H1 (cell line): ENCODE results near the gene TBC1D9B. TPM values are rescaled to one million over a fixed set of nuclear protein-coding genes. Genes with fewer than 3 reads are reported as not detected.

Experiments
- CTCF ChIA-PET: fragments of 300-600 bp; sonication (Branson Sonifier 250); formaldehyde crosslinking; loops from one replicate; lab custom pipeline; 2021; ENCODE audit not compliant: partially characterized antibody; lab: Charles Lee
- POLR2A ChIA-PET: fragments of 300-600 bp; sonication (Branson Sonifier 250); formaldehyde crosslinking; loops from one replicate; lab custom pipeline; 2021; ENCODE audit warnings: inconsistent platforms; ENCODE audit not compliant: partially characterized antibody; lab: Charles Lee
- DNase-seq, 2 experiments: peaks; one replicate each; pipeline versions ENCODE4 v3.0.0 to v3.0.0-alpha.2; 2010 to 2022; ENCODE audit warnings: low spot score in 2 of 2, low read depth in 1 of 2, mixed read lengths in 1 of 2
- FAIRE-seq: peaks from 2 replicates; lab custom pipeline; 2011; peaks lifted over from hg19 to GRCh38; lab: Jason Lieb, UNC
- H2AFZ ChIP-seq: 2 replicates; pipeline ENCODE4 v1.8.1; 2012; ENCODE audit warnings: low read length, inconsistent platforms
- H2AK5ac ChIP-seq: 2 replicates; pipeline ENCODE4 v1.6.1; 2013; ENCODE audit warnings: low read depth, low read length
- H2BK120ac ChIP-seq: replicated peaks from 2 replicates; pipeline ENCODE3; 2013; ENCODE audit warnings: low read depth, low read length, inconsistent platforms
- H2BK12ac ChIP-seq: 2 replicates; pipeline ENCODE4 v1.6.1; 2013; ENCODE audit warnings: low read depth, low read length
- H2BK15ac ChIP-seq: 2 replicates; pipeline ENCODE4 v1.6.1; 2013; ENCODE audit warnings: low read length
- H2BK20ac ChIP-seq: 2 replicates; pipeline ENCODE4 v1.6.1; 2013; ENCODE audit warnings: low read length
- H2BK5ac ChIP-seq: 2 replicates; pipeline ENCODE4 v1.6.1; 2013; ENCODE audit warnings: low read depth, low read length
- H3K14ac ChIP-seq: 2 replicates; pipeline ENCODE4 v1.6.1; 2013; ENCODE audit warnings: inconsistent platforms; ENCODE audit not compliant: insufficient read length
- H3K18ac ChIP-seq: 2 replicates; pipeline ENCODE4 v1.6.1; 2013; ENCODE audit warnings: low read length; ENCODE audit errors: extremely low read depth
- H3K23ac ChIP-seq: 2 replicates; pipeline ENCODE4 v1.6.1; 2013; ENCODE audit warnings: inconsistent platforms; ENCODE audit not compliant: insufficient read length
- H3K23me2 ChIP-seq: 2 replicates; pipeline ENCODE4 v1.6.1; 2013; ENCODE audit warnings: low read depth, low read length
- H3K27ac ChIP-seq: 2 replicates; pipeline ENCODE4 v1.6.1; 2011; ENCODE audit warnings: low read depth, low read length, inconsistent platforms
- H3K27me3 ChIP-seq, 4 experiments: replicated peaks in 1 of 4; 1 replicate in 1 of 4; 2 replicates in 3 of 4; pipeline versions ENCODE4 v1.6.1 to v1.8.1; 2011 to 2013; ENCODE audit warnings: low read length in 3 of 4, mild to moderate bottlenecking in 3 of 4, inconsistent platforms in 2 of 4, mixed read lengths in 2 of 4, moderate library complexity in 1 of 4; ENCODE audit not compliant: control insufficient read depth in 3 of 4, insufficient read depth in 3 of 4; ENCODE audit errors: extremely low read depth in 1 of 4
- H3K36me3 ChIP-seq, 4 experiments: 2 replicates each; pipeline versions ENCODE4 v1.6.1 to v1.8.1; 2011 to 2013; ENCODE audit warnings: mild to moderate bottlenecking in 4 of 4, low read length in 3 of 4, moderate library complexity in 2 of 4, control low read depth in 1 of 4, inconsistent platforms in 1 of 4; ENCODE audit not compliant: insufficient read depth in 4 of 4, control insufficient read depth in 2 of 4
- H3K4ac ChIP-seq: replicated peaks from 2 replicates; pipeline ENCODE3; 2013; ENCODE audit warnings: low read length, low read depth, mixed read lengths, inconsistent platforms; ENCODE audit not compliant: insufficient read length
- H3K4me1 ChIP-seq, 4 experiments: replicated peaks in 1 of 4; 1 replicate in 1 of 4; 2 replicates in 3 of 4; pipeline versions ENCODE4 v1.6.1 to v1.8.1; 2011 to 2013; ENCODE audit warnings: low read length in 3 of 4, inconsistent platforms in 2 of 4, mixed read lengths in 1 of 4; ENCODE audit not compliant: insufficient read depth in 4 of 4, control insufficient read depth in 3 of 4
- H3K4me2 ChIP-seq, 2 experiments: 2 replicates each; pipeline versions ENCODE4 v1.6.1 to v1.8.1; 2011 to 2013; ENCODE audit warnings: low read depth in 2 of 2, low read length in 2 of 2, control low read depth in 1 of 2, inconsistent platforms in 1 of 2, mild to moderate bottlenecking in 1 of 2; ENCODE audit not compliant: insufficient read depth in 1 of 2
- H3K4me3 ChIP-seq, 4 experiments: fragments of 200-600, 300-600 bp in 1 of 4; sonication (generic), shearing (Covaris generic), sonication (Bioruptor Twin) in 1 of 4; 2 replicates each; pipeline versions ENCODE4 v1.5.1 to v1.8.1; 2011 to 2016; ENCODE audit warnings: low read length in 4 of 4, low read depth in 3 of 4, control low read depth in 2 of 4, inconsistent platforms in 2 of 4, mild to moderate bottlenecking in 2 of 4, mixed read lengths in 1 of 4, moderate library complexity in 1 of 4; ENCODE audit not compliant: insufficient read depth in 2 of 4; ENCODE audit errors: extremely low read depth in 1 of 4
- H3K56ac ChIP-seq: replicated peaks from 2 replicates; pipeline ENCODE3; 2013; ENCODE audit warnings: low read depth, mild to moderate bottlenecking, mixed read lengths, low read length, inconsistent platforms; ENCODE audit not compliant: insufficient read length
- H3K79me1 ChIP-seq: 2 replicates; pipeline ENCODE4 v1.6.1; 2013; ENCODE audit warnings: low read depth, low read length, control low read depth
- H3K79me2 ChIP-seq, 2 experiments: 2 replicates each; pipeline versions ENCODE4 v1.6.1 to v1.8.1; 2012 to 2013; ENCODE audit warnings: low read length in 2 of 2, mild to moderate bottlenecking in 2 of 2, inconsistent platforms in 1 of 2; ENCODE audit not compliant: insufficient read depth in 2 of 2, control insufficient read depth in 1 of 2
- H3K9ac ChIP-seq, 4 experiments: replicated peaks in 1 of 4; 1 replicate in 1 of 4; 2 replicates in 3 of 4; pipeline versions ENCODE4 v1.6.1 to v1.8.1; 2011 to 2013; ENCODE audit warnings: low read depth in 3 of 4, low read length in 3 of 4, control low read depth in 2 of 4, mild to moderate bottlenecking in 2 of 4, moderate library complexity in 2 of 4, inconsistent platforms in 1 of 4; ENCODE audit errors: extremely low read depth in 1 of 4
- H3K9me3 ChIP-seq, 2 experiments: 2 replicates each; pipeline versions ENCODE4 v1.6.1 to v1.8.1; 2012 to 2013; ENCODE audit warnings: mild to moderate bottlenecking in 2 of 2, moderate library complexity in 2 of 2, control low read depth in 1 of 2, inconsistent platforms in 1 of 2, low read depth in 1 of 2, low read length in 1 of 2, mixed read lengths in 1 of 2; ENCODE audit not compliant: insufficient read depth in 2 of 2
- H4K20me1 ChIP-seq, 2 experiments: replicated peaks in 1 of 2; 2 replicates each; pipeline versions ENCODE3 to v1.8.1; 2011 to 2013; ENCODE audit warnings: inconsistent platforms in 2 of 2, low read length in 2 of 2, mild to moderate bottlenecking in 1 of 2; ENCODE audit not compliant: insufficient read depth in 2 of 2, control insufficient read depth in 1 of 2
- H4K5ac ChIP-seq: 2 replicates; pipeline ENCODE4 v1.6.1; 2013; ENCODE audit warnings: low read length, low read depth, mixed read lengths, inconsistent platforms; ENCODE audit not compliant: insufficient read length
- H4K8ac ChIP-seq: 2 replicates; pipeline ENCODE4 v1.8.0; 2013; ENCODE audit warnings: mild to moderate bottlenecking, moderate library complexity, low read length, inconsistent platforms; ENCODE audit not compliant: insufficient read depth; ENCODE audit errors: extremely low read depth
- H4K91ac ChIP-seq: replicated peaks from 2 replicates; pipeline ENCODE3; 2013; ENCODE audit warnings: low read length, mixed read lengths, inconsistent platforms; ENCODE audit not compliant: insufficient read length
- CREB1 ChIP-seq: IDR thresholded peaks from 2 replicates; pipeline ENCODE4 v1.6.1; 2012; ENCODE audit warnings: inconsistent platforms
- NANOG ChIP-seq: IDR thresholded peaks from 2 replicates; pipeline ENCODE4 v1.6.1; 2011; ENCODE audit warnings: low read length, low read depth, mild to moderate bottlenecking, inconsistent platforms; ENCODE audit not compliant: insufficient read depth, poor library complexity, severe bottlenecking
- PHF8 ChIP-seq: fragments of 200-600 bp; sonication (generic); conservative IDR thresholded peaks from 2 replicates; pipeline ENCODE4 v1.7.1; 2012; ENCODE audit warnings: low read depth, mild to moderate bottlenecking, inconsistent platforms, low read length, moderate library complexity
- POLR2A ChIP-seq, 2 experiments: IDR thresholded peaks; 1 replicate in 1 of 2; 2 replicates in 1 of 2; pipeline ENCODE4 v1.6.1; 2011; ENCODE audit warnings: low read depth in 2 of 2, low read length in 2 of 2, mild to moderate bottlenecking in 2 of 2; ENCODE audit errors: control extremely low read depth in 1 of 2
- SP1 ChIP-seq: IDR thresholded peaks from 2 replicates; pipeline ENCODE4 v1.6.1; 2011; ENCODE audit warnings: low read depth, low read length
- USF2 ChIP-seq: IDR thresholded peaks from 2 replicates; pipeline ENCODE4 v1.6.1; 2011; ENCODE audit warnings: low read length, improper control_type of control experiment
- YY1 ChIP-seq: IDR thresholded peaks from 2 replicates; pipeline ENCODE4 v1.6.1; 2011; ENCODE audit warnings: low read depth, mild to moderate bottlenecking, low read length
- WGBS, 2 experiments: shearing (Covaris generic) in 1 of 2; methylation state at CpG; one replicate each; pipeline versions ENCODE4 v1.1.6 to v1.1.7; 2013 to 2015; ENCODE audit warnings: low lambda C conversion rate in 2 of 2, mixed read lengths in 2 of 2, inconsistent platforms in 1 of 2, low coverage in 1 of 2, missing lambda C conversion rate in 1 of 2; ENCODE audit not compliant: insufficient replicate concordance in 2 of 2, insufficient coverage in 1 of 2, insufficient read length in 1 of 2; ENCODE audit errors: extremely low coverage in 1 of 2, missing lambda C conversion rate in 1 of 2; 5-methylcytosine and 5-hydroxymethylcytosine counted together
- polyA plus RNA-seq, 7 experiments: library from polyadenylated mRNA; depleted of rRNA in 3 of 7; stranded (reverse) in 5 of 7; unstranded in 2 of 7; fragments of >200 nt in 5 of 7; fragments of 200-250 nt in 2 of 7; gene quantifications; 1 replicate in 5 of 7; 2 replicates in 1 of 7; 4 replicates in 1 of 7; pipeline versions ENCODE4 v1.2.1 to v1.2.3, GENCODE V29; 2011 to 2013; ENCODE audit warnings: missing spikeins in 2 of 7, mixed read lengths in 2 of 7
- total RNA-seq: library from RNA; stranded (reverse); fragmentation: NEBNext Ultra II Directional; extraction: Animal tissue kit (Norgen Biotek cat#: 25700); gene quantifications from 2 replicates; pipeline ENCODE4 v1.2.1, GENCODE V29; 2021

Gene TBC1D9B
- total and polyA plus RNA-seq, 2 of the 8 experiments (the other 6 are each of a cell fraction or from before 2014, with no cell fraction given) = 33.6 to 57.1 TPM

GRCh38 chr5:179824745-179825112, 83.0 kb downstream of the TBC1D9B start:
- no peak for FAIRE-seq
- peaks cover 6 to 21% (median 19%) of the 10 kb centered on the region in 4 experiments for H3K4me1 ChIP-seq
- DNase-seq = no peak
- no peaks in the 10 kb centered on the region for H3K9me3 ChIP-seq
- H2BK120ac ChIP-seq = no peak overlapping the region
- H3K4ac ChIP-seq = no peak overlapping the region
- H3K4me3 ChIP-seq = no peak overlapping the region
- no peak overlapping the region; the same call in 1 of the 2 replicates for H2BK5ac ChIP-seq
- no peak overlapping the region for H2BK20ac ChIP-seq
- H3K27me3 ChIP-seq = no peaks in the 10 kb centered on the region
- H3K4me2 ChIP-seq = no peak overlapping the region
- no peak overlapping the region for H2AK5ac ChIP-seq
- POLR2A ChIA-PET = interaction anchor here (0.9 to 3.1 kb wide), 4 partner anchors 9 to 23 kb away, joined by 3 to 9 read pairs (median 4); no protein-coding TSS in a partner anchor
- peaks cover 8 to 25% of the 10 kb centered on the region in 2 experiments for H4K20me1 ChIP-seq
- H3K79me1 ChIP-seq = peaks cover 8% of the 10 kb centered on the region
- no peak overlapping the region for H4K91ac ChIP-seq
- H2BK15ac ChIP-seq = no peak overlapping the region
- no peak overlapping the region for H2BK12ac ChIP-seq
- H3K9ac ChIP-seq = no peak overlapping the region
- no peak overlapping the region for H3K56ac ChIP-seq
- no peak overlapping the region for H3K23ac ChIP-seq
- H2AFZ ChIP-seq = no peak overlapping the region
- H3K27ac ChIP-seq = no peak overlapping the region
- H3K14ac ChIP-seq = no peak overlapping the region
- no peak overlapping the region for H4K8ac ChIP-seq
- CTCF ChIA-PET = interaction anchor here (0.8 to 1.4 kb wide), 3 partner anchors 23 to 45 kb away, joined by 3 to 5 read pairs (median 3); no protein-coding TSS in a partner anchor
- peaks cover 4 to 28% of the 10 kb centered on the region in 2 experiments; a peak in 2 of 4 replicates for H3K79me2 ChIP-seq
- peaks cover 2% of the 10 kb centered on the region; the same call in 1 of the 2 replicates for H3K23me2 ChIP-seq
- H3K18ac ChIP-seq = no peak overlapping the region
- TF ChIP-seq SP1 = no peak
- no peak for TF ChIP-seq CREB1
- no peak for TF ChIP-seq PHF8
- TF ChIP-seq USF2 = no peak
- no peak for TF ChIP-seq POLR2A (IDR thresholded peaks at IDR 0.05; ENCODE audit: control extremely low read depth in 1 of 2, low read depth in 2 of 2, low read length in 2 of 2)
- TF ChIP-seq YY1 = no peak
- TF ChIP-seq NANOG = no peak
- H4K5ac ChIP-seq = no peak overlapping the region
- WGBS, 2 experiments = 89% methylated on average over 3 of the region's 3 CpGs; no CpG with 5 or more reads in 1 of the 2 experiments
- peaks cover 10 to 54% (median 39%) of the 10 kb centered on the region in 4 experiments for H3K36me3 ChIP-seq
